ENCODE results near the gene DDR2.
A peak's percentile ranks its signal among the peaks of the same experiment; 100 is the strongest.
"Not testable (repeated sequence)": the region's sequence is repeated elsewhere in the genome, so short reads cannot be mapped to it uniquely, and the experiment has no call there.

The DDR2 gene

GRCh38 chr1:162799995-162800830 lies 167.9 kb downstream of the DDR2 start:
- not testable (repeated sequence) for DNase-seq (ENCODE audit: insufficient read length, low spot score)
- peak; percentile 94 for FAIRE-seq
- TF ChIP-seq CTCF (IDR thresholded peaks at IDR 0.05; ENCODE audit: insufficient read depth, missing control alignments): peak; percentile 79

GRCh38 chr1:162807503-162807902 lies 175.2 kb downstream of the DDR2 start:
- not testable (repeated sequence) for FAIRE-seq; DNase-seq (ENCODE audit: insufficient read length, low spot score)

- not testable (repeated sequence) for DNase-seq (ENCODE audit: insufficient read length, low spot score); FAIRE-seq
Measured at GRCh38 chr1:162812357-162812756, 180.1 kb downstream of the DDR2 start.

- not testable (repeated sequence) for FAIRE-seq; DNase-seq (ENCODE audit: insufficient read length, low spot score)
Measured at GRCh38 chr1:162818136-162818535, 185.9 kb downstream of the DDR2 start.

GRCh38 chr1:162818666-162819065 lies 186.4 kb downstream of the DDR2 start:
- not testable (repeated sequence) for FAIRE-seq; DNase-seq (ENCODE audit: insufficient read length, low spot score)

GRCh38 chr1:162822391-162823200 lies 190.3 kb downstream of the DDR2 start:
- TF ChIP-seq CTCF (IDR thresholded peaks at IDR 0.05; ENCODE audit: insufficient read depth, missing control alignments): no peak
- DNase-seq (ENCODE audit: insufficient read length, low spot score): no peak
- peak; percentile 51 for FAIRE-seq

- TF ChIP-seq CTCF (IDR thresholded peaks at IDR 0.05; ENCODE audit: insufficient read depth, missing control alignments): no peak
- peak; percentile 16 for FAIRE-seq
- DNase-seq (ENCODE audit: insufficient read length, low spot score): no peak
Measured at GRCh38 chr1:162823231-162823630, 191.0 kb downstream of the DDR2 start.

- DNase-seq (ENCODE audit: insufficient read length, low spot score) (no peak), FAIRE-seq (peak; percentile 11)
- TF ChIP-seq CTCF (IDR thresholded peaks at IDR 0.05; ENCODE audit: insufficient read depth, missing control alignments): no peak
Measured at GRCh38 chr1:162823771-162824525, 191.7 kb downstream of the DDR2 start.

GRCh38 chr1:162829268-162829667 lies 197.0 kb downstream of the DDR2 start:
- FAIRE-seq: peak; percentile 61
- DNase-seq (ENCODE audit: insufficient read length, low spot score): no peak
- no peak for TF ChIP-seq CTCF (IDR thresholded peaks at IDR 0.05; ENCODE audit: insufficient read depth, missing control alignments)
